ENCODE results near the gene AP4B1. TPM values are rescaled to one million over a fixed set of nuclear protein-coding genes. Genes with fewer than 3 reads are reported as not detected.

AP4B1 gene
- total and polyA plus RNA-seq, 9 of the 15 experiments (the other 6 are each of a cell fraction or from before 2014, with no cell fraction given): 15.8 to 36.5 (median 24.6) TPM

DNA sequence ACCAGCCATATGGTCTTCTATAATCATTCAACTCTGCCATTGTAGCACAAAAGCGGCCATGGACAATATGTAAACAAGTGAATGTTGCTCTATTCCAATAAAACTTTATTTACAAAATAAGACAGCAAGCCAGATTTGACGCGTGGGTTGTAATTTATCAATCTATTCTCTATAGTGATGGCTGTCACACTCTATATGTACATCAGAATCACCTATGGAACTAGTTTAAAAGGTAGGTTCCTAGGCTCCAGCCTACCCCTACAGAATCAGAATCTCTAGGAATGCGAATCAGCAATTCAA, 24.9 kb downstream of the AP4B1 start (continued):
- TF ChIP-seq, protein P1, sequence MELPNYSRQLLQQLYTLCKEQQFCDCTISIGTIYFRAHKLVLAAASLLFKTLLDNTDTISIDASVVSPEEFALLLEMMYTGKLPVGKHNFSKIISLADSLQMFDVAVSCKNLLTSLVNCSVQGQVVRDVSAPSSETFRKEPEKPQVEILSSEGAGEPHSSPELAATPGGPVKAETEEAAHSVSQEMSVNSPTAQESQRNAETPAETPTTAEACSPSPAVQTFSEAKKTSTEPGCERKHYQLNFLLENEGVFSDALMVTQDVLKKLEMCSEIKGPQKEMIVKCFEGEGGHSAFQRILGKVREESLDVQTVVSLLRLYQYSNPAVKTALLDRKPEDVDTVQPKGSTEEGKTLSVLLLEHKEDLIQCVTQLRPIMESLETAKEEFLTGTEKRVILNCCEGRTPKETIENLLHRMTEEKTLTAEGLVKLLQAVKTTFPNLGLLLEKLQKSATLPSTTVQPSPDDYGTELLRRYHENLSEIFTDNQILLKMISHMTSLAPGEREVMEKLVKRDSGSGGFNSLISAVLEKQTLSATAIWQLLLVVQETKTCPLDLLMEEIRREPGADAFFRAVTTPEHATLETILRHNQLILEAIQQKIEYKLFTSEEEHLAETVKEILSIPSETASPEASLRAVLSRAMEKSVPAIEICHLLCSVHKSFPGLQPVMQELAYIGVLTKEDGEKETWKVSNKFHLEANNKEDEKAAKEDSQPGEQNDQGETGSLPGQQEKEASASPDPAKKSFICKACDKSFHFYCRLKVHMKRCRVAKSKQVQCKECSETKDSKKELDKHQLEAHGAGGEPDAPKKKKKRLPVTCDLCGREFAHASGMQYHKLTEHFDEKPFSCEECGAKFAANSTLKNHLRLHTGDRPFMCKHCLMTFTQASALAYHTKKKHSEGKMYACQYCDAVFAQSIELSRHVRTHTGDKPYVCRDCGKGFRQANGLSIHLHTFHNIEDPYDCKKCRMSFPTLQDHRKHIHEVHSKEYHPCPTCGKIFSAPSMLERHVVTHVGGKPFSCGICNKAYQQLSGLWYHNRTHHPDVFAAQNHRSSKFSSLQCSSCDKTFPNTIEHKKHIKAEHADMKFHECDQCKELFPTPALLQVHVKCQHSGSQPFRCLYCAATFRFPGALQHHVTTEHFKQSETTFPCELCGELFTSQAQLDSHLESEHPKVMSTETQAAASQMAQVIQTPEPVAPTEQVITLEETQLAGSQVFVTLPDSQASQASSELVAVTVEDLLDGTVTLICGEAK (IDR thresholded peaks at IDR 0.05): peak; percentile 88
- TF ChIP-seq, protein P1 (CRISPR knock-in tag; IDR thresholded peaks at IDR 0.05): peak; percentile 67

Measured in K562 (cell line).